Measurements from ENCODE around the gene GAPDH. TPM values are rescaled to one million over a fixed set of nuclear protein-coding genes. Genes with fewer than 3 reads are reported as not detected.
"Not testable (repeated sequence)": the region's sequence is repeated elsewhere in the genome, so short reads cannot be mapped to it uniquely, and the experiment has no call there.

GAPDH gene
- polyA plus RNA-seq, 4 donors, result 1,811 to 2,323 (median 1,879) TPM

GRCh38 chr12:6558014-6558760, 23.9 kb downstream of the GAPDH start:
- not testable (repeated sequence) for DNase-seq (ENCODE audit: low read depth in 4 of 4, low spot score in 3 of 4)

- no peak for DNase-seq (ENCODE audit: low read depth in 4 of 4, low spot score in 3 of 4)
These were observed 25.2 kb downstream of the GAPDH start for GRCh38 chr12:6559500-6559899.

GRCh38 chr12:6560501-6561205, 26.3 kb downstream of the GAPDH start:
- DNase-seq (ENCODE audit: low read depth in 4 of 4, low spot score in 3 of 4), result no peak

DNA sequence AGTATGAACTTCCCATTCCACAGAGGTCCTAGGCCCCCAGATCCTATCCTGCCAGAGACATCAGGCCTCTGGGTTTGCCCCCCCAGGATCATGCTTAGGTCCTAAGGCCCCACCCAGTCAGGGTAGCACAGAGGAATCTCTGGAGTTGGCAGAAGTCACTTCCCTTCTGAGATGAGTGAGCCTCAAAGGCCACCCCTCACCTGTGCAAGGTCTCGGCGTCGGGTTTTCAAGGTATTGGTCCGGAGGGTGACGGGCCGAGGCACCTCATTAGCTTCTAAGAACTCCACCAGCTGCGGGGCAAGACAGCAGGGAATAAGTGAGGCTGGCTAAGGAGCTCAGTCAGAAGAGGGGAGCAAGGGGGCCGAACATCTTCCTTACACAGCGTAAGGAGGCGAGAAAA, 28.6 kb downstream of the GAPDH start:
- no peak for DNase-seq (ENCODE audit: low read depth in 4 of 4, low spot score in 3 of 4)

DNA sequence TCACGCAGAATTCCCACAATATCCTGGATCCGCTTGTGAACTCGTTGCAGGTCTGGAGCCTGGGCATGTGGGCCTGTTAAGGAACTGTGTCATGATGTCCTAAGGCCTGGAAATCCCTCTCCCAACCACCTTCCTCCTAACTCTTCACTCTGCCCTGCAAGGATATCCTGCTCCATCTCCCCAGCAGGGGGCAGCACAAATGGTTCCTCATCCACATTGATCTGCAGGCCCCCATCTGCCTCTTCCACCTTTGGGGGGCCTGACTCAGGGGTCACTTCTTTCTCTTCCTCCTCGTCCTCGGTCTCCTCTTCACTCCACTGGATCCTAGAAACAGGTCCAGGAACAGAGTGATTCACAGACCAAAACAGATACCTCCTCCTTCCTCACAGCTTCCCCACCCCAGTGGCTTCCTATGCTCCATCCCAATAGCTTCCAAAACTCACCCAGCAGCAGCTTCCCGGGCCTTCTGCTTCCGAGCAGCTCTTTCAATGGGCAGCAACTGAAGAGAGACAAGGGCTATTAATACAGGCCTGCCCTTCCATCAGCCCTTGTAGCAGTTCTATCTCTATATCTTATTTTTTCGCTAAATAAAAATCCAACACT, 29.2 kb downstream of the GAPDH start:
- DNase-seq (ENCODE audit: low read depth in 4 of 4, low spot score in 3 of 4), result no peak

DNA sequence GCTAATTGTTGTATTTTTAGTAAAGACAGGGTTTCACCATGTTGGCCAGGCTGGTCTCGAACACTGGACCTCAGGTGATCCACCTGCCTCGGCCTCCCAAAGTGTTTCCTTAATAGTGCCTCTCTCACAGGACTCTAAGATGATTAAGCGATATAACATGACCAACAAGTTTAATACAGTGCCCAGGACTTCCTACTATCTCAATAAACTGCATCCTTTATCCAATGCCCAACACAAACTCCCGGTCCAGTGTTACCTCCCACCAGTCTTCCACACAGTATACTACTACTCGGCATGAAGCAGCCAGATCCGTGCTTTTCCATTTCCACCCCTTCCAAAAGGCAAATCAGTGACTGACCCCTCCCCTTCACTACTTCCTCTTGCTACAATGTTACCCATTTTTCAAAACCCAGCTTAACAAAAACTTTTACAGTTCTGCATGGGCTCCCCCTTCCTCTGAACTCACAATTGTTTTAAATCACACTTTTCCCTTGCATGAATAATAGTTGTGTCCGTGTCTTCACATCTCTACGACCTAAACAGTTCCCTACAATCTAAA, 32.9 kb downstream of the GAPDH start:
- no peak for DNase-seq (ENCODE audit: low read depth in 4 of 4, low spot score in 3 of 4)

DNA sequence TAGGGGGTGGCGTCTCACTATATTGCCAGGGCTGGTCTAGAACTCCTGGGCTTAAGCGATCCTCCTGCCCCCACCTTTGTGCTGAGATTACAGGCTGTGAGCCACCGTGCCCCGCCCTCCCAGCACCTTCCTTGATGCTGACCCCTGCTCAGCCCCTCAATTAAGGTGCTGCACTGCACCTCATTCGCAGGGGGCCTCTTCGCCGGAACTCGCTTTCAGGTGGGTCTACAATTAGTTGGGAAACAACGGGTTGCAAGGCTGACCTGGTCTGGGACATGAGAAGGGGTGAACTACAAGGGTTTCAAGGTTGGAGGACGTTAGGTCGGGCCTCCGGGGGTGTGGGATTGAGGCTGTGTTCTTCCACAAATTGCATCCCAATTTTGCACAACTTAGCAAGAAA, 35.0 kb downstream of the GAPDH start:
- DNase-seq (ENCODE audit: low read depth in 4 of 4, low spot score in 3 of 4), result no peak

DNA sequence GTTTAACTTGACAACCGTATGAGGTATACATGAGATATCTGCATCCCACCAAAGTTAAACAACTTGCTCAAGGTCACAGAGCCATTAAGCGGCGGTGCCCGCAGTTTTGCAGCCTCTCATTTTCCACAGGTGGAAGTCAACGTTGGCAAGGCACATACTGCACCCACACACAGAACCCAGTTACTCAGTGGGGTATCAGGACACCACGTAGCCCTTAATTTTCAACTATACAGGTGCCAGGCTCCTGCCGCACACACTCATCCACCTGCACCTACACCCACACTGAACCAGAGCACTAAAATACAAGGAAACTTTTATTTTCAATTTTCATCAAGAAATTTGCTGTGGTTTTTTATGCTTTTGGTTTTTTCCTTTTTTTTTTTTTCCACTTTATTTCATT, 35.5 kb downstream of the GAPDH start:
- DNase-seq (ENCODE audit: low read depth in 4 of 4, low spot score in 3 of 4), result no peak

GRCh38 chr12:6570264-6570887, 36.1 kb downstream of the GAPDH start:
- DNase-seq (ENCODE audit: low read depth in 4 of 4, low spot score in 3 of 4), result no peak

DNA sequence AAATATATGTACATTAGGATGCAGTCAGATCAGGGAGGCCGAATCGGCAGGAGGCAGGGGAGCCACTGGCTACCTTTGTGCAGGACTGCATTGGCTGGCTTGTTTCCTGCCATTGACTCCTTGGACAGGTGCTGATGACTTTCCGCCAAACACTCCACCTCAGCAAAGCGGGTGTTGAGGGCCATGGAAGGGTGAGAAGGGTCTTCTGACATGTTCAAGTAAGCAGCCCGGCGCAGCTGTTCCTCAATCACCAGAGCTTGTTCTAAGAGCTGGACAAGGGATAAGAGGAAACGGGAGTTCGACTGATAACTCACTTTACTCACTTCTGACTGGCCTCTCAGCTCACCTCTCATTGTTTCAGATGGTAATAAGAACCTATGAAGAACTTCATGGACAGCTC, 38.7 kb downstream of the GAPDH start:
- DNase-seq (ENCODE audit: low read depth in 4 of 4, low spot score in 3 of 4), result no peak

DNA sequence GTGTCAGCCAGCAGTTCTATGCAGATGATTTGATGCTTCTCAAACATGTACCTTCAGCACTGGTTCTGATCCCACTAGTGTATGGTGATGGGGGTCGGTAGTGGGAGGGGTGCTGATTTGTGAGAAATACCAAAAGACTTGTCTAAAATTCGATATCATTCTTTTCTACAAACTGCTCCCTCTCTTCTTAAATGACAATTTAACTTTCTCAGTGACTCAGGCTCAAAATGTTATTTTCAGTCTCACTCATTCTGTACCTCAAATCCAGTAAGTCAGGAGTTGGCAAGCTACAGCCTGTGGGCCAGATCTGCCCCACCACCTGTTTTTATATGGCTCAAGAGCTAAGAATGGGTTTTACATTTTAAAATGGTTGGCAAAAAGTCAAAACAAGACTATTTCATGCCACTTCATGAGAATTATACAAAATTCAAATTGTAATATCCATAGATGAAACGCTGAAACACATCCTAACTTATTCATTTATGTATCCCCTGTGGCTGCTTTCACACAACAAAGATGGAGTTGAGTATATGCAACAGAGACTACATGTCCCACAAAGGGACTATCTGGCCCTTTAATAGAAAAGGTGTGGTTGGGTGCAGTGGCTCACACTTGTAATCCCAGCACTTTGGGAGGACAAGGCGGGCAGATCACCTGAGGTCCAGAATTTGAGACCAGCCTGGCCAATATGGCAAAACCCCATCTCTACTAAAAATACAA, 40.4 kb downstream of the GAPDH start:
- DNase-seq (ENCODE audit: low read depth in 4 of 4, low spot score in 3 of 4), result no peak

DNA sequence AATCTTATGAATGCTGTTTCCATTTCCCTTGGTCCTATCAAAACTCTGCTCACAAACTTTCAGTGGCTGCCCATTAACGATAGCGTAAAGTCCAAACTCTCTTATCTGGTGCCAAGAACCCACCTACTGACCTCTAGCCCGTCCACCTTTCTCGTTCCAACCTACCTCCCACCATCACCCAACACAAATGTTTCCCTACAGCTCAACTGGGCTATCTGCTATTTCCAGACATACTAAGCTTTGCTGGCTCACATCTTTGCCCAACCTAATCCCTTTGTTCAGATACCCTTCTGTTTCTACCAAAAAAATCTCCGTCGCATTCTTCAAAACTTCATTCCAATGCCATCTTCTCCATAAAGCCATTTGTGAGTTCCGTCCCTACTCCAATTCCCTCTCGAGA, 41.3 kb downstream of the GAPDH start:
- DNase-seq (ENCODE audit: low read depth in 4 of 4, low spot score in 3 of 4), result no peak

- no peak for DNase-seq (ENCODE audit: low read depth in 4 of 4, low spot score in 3 of 4)
These were observed 47.9 kb downstream of the GAPDH start for GRCh38 chr12:6582196-6582595.

DNA sequence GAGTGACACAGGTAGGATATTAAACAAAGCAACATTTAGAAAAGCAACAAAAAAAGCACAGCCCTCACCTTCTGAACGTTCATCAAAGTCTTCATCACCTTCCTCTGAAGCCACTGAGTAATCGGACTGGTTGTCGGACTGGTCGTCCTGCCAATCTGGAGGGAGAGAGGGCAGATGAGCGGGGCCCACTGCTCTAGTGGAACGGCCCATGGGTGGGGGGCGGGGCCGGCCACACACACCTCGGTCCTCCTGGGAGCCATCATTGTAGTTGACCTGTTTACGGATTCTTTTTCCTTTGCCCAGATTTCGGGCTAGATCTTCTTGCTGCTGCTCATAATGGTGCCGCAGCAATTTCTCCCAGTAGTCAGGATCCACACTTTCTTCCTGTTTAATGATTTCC, 48.6 kb downstream of the GAPDH start:
- no peak for DNase-seq (ENCODE audit: low read depth in 4 of 4, low spot score in 3 of 4)

GRCh38 chr12:6584293-6584692, 50.0 kb downstream of the GAPDH start:
- no peak for DNase-seq (ENCODE audit: low read depth in 4 of 4, low spot score in 3 of 4)

DNA sequence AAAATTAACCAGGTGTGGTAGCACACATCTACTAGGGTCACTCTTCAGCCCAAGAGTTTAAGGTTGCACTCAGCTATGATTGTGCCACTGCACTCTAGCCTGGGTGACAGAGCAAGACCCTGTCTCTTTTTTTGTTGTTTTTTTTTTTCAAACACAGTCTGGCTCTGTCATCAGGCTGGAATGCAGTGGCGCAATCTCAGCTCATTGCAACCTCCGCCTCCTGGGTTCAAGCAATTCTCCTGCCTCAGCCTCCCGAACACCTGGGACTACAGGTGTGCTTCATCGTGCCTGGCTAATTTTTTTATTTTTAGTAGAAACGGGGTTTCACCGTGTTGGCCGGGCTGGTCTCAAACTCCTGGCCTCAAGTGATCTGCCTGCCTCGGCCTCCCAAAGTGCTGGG, 52.3 kb downstream of the GAPDH start:
- not testable (repeated sequence) for DNase-seq (ENCODE audit: low read depth in 4 of 4, low spot score in 3 of 4)
